T-helper 2 cell treated with Interferon-gamma antibody and Interleukin-4, amounts not matched to agents 100 ng/mL and 5 ng/mL, for 36 hours (primary cell): Measurements from ENCODE around the gene CENPM. TPM values are rescaled to one million over a fixed set of nuclear protein-coding genes. Genes with fewer than 3 reads are reported as not detected.

ENCODE experiments used
- intact Hi-C: fragments of 100-400 bp; cut with micrococcal nuclease; formaldehyde crosslinking; loops from one replicate; pipeline ENCODE4 v1.15.1; 2023
- total RNA-seq: library from RNA; stranded (reverse); gene quantifications from 2 replicates; pipeline ENCODE4 v1.2.3, GENCODE V29; 2022

The CENPM gene
- total RNA-seq, 1 donor from 2014 or later = 67.5 TPM

GRCh38 chr22:41966607-41967240, 19.8 kb upstream of the CENPM start:
- intact Hi-C loops = loop anchor here (1.0 to 2.0 kb wide), 2 partner anchors 104 to 471 kb away; partner anchors contain the start of gene NAGA

DNA sequence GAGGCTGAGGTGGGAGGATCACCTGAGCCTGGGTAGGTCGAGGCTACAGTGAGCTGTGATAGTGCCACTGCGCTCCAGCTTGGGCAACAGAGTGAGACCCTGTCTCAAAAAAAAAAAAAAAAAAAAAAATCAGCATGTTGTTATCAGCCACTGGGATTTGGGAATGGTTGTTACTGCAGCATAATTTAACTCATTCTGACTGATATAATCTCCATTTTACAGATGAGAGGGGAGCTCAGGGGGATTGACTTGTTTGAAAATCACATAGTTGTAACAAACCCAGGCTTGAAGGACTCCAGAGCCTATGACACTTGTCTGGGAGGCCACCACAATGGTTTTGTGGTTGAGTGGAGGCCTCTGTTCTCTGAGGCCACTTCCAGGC, 19.3 kb upstream of the CENPM start:
- intact Hi-C loops = loop anchor here (1.0 to 2.0 kb wide), 2 partner anchors 105 to 471 kb away; partner anchors contain the start of gene NAGA

- intact Hi-C loops = no loop called here
Measured at GRCh38 chr22:41964112-41964491, 17.1 kb upstream of the CENPM start.

DNA sequence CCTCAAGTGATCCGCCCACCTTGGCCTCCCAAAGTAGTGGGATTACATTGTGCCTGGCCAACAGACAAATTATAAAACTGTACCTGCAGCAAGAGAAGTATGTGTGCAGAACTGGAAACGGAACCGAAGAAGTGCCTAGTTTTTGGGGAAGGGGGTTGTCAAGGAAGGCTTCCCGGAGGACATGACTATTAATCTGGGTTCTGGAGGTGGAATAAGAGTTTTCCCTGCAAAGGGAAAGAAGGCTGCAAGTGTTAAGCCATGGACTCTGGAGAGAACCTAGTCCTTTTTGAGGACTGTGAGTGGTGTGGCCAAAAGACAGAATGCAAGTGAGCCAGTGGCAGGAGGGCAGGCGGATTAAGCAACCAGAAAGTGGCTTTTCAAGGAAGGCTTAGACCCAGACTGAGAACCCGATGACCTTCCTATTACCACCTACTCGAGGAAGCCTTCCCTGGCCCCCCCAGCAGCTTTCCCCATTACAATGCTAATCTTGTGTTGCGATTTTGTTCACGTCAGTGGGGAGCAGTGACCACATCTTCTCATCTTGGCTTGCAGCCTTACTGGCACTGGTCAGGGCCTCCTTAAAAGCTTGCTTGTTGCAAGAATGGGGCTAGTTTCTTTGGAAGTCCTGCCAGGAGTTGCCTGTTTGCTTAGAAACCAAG, 16.6 kb upstream of the CENPM start:
- intact Hi-C loops = no loop called here

- intact Hi-C loops = no loop called here
Measured at GRCh38 chr22:41957941-41958556, 11.1 kb upstream of the CENPM start.

DNA sequence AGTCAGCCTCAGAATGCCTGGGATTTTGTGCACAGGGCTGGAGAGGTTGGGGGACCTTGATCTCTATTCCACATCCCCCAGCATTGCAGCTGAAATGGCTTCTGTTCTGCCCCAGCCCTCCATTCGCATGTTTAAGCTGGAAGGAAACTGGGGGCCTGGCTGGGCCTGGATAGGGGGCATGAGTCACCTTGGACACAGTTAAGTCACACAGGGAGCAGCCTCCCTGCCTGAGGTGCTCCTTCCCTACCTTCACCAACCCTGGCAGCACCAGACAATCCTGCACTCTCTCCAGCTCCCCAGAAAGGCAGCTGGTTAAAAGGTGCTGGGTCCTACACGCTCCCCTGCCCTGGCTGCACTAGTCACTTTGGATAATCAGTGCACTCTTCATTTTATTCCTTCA, 5.8 kb upstream of the CENPM start:
- intact Hi-C loops = no loop called here

GRCh38 chr22:41951898-41952474, 5.0 kb upstream of the CENPM start, which contains the start of gene SMIM45:
Gene SMIM45 (plus strand): TSS chr22:41952150.
- intact Hi-C loops = no loop called here

DNA sequence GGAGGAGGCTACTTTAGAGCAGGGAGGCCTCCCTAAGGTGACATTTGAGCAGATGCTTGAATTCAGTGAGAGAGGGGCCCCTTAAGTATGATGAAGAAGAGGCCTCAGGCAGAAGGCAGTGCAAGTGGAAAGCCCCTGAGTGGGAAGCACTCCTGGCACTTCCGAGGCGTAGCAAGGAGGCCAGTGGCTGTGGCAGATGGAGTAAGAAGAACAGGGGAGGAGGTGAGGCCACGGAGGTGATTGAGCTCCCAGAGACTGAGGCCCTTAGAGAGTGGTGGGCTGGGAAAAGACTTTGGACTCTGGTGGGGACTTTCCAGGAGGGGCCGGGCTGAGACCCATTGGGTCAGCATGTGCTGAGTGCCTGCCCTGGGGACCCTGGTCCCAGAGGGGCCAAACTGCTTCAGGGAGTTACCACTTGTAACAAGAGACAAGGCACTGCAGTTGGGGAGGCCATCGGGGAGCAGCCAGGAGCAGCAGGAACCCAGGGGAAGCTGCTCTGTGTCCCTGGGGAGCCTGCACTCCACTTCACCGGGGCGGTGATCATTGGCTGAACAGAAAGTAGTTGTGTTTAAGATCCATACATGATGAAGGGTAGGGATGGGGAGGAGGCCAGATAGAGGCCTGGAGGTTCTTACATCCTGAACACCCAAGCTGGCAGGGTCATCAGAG, 2.5 kb upstream of the CENPM start:
- intact Hi-C loops = loop anchor here (10.0 kb wide), 1 partner anchor 485 kb away; the partner anchor contains the start of genes ACO2 and PHF5A

- intact Hi-C loops = loop anchor here (10.0 kb wide), 1 partner anchor 484 kb away; the partner anchor contains the start of genes ACO2 and PHF5A
Measured at GRCh38 chr22:41948928-41949296, 2.0 kb upstream of the CENPM start.

- intact Hi-C loops = loop anchor here (10.0 kb wide), 1 partner anchor 483 kb away; the partner anchor contains the start of genes ACO2 and PHF5A
Measured at GRCh38 chr22:41948142-41948541, 1.2 kb upstream of the CENPM start.

DNA sequence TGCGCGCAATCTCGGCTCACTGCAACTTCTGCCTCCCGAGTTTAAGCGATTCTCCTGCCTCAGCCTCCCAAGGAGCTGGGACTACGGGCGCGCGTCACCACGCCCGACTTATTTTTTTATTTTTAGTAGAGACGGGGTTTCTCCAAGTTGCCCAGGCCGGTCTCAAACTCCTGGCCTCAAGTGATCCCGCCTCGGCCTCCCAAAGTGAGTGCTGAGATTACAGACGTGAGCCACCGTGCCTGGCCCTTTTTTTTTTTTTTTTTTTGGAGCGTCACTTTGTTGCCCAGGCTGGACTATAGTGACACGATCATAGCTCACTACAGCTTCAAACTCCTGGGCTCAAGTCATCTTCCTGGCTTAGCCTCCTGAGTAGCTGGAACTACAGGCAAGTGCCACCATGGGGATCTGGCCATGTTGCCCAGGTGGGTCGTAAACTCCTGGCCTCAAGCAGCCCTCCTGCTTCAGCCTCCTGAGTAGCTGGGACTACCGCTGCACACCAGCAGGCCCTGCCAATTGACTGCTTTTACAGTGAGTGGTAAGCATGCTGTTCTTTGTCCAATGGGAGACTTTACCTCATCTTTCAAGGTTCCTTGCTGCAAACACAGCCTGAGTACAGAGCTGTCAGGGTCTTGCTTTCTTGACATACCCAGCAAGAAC, 600 bp upstream of the CENPM start:
- intact Hi-C loops = loop anchor here (2.0 to 10.0 kb wide), 2 partner anchors 123 to 483 kb away; partner anchors contain the start of genes ACO2, NAGA and PHF5A

- intact Hi-C loops = loop anchor here (10.0 kb wide), 1 partner anchor 479 kb away; the partner anchor contains the start of genes ACO2 and PHF5A
Measured at GRCh38 chr22:41943661-41944209, 3.2 kb downstream of the CENPM start.

DNA sequence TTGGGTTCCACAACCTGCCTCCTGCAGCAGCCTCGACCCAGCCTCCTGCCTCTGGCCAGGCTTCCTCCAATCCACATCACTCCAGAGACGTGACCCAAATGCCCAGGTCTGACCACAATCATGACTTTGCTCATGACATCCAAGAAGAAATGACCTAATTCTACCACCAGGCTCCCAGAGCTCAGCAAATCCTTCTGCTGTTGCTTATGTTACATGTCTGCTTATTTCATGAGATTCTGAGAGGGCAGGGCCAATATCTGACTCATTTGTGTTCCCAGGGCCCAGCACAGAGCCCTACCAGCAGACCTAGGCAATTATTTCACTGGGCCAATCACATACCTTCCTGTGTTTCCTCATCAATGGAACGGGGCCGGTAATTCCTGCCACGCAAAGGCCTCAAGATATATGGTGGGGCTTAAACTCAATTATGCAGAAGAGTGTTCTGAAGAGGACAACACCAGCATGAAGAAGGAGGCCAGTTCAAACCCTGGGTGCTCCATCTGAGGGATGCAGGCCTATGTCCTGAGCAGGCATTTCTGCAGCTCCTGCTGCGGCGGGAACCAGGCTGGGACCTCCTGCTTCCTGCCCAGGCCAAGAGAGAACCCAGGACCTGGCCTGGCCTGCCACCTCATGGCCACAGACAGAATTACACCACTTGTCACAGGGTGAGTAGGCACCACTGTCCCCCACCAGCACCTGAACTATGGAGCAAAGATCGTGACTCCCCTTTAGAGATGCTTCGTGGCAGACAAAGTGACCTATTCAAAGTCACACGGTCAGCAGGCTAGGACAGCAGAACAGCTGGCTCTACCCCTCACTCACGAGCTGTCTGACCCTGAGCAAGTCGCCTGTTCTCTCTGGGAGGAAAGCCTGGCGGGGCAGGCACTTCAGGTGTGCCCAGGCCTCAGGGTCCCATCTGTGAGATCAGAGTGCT, 5.9 kb downstream of the CENPM start:
- intact Hi-C loops = loop anchor here (1.0 to 10.0 kb wide), 10 partner anchors 15 to 476 kb away; partner anchors contain the start of genes ACO2, PHF5A, SNU13 and SREBF2

DNA sequence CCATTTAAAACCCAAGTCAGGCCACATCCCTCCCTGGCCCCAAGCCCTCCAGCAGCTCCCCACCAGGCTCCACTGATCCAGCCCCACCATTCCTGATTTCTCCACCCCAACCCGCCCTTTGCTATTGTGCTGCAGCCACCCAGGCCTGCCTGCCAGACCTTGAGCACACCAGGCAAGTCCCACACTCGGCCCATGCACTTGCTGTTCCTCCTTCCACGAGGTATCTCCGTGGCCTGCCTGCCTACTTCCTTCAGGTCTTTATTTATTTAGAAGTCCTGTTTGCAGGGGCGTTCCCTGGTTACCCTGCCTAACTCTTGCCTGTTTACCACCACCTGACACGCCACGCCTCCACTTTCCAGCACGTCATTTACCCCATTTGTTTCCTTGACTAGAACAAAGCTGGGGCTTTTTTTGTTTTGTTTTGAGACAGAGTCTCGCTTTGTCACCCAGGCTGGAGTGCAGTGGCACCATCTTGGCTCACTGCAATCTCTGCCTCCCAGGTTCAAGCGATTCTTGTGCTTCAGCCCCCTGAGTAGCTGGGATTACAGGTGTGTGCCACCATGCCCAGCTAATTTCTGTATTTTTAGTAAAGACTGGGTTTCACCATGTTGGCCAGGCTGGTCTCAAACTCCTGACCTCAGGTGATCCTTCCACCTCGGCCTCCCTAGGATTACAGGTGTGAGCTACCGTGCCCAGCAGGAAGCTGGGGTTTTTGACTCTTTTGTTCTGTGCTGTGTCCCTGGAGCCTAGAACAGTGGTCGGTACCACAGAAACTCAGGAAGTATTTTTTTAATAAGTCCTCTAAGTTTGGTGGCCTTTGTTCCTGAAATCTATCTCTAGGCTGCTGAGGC, 6.7 kb downstream of the CENPM start:
- intact Hi-C loops = loop anchor here (1.0 to 10.0 kb wide), 6 partner anchors 14 to 475 kb away; partner anchors contain the start of genes ACO2, PHF5A, SNU13 and SREBF2

GRCh38 chr22:41936894-41937169, 10.1 kb downstream of the CENPM start:
- intact Hi-C loops = no loop called here

- intact Hi-C loops = no loop called here
Measured at GRCh38 chr22:41935509-41935908, 11.4 kb downstream of the CENPM start.

- intact Hi-C loops = no loop called here
Measured at GRCh38 chr22:41935015-41935351, 12.0 kb downstream of the CENPM start.

- intact Hi-C loops = no loop called here
Measured at GRCh38 chr22:41934284-41935014, 12.5 kb downstream of the CENPM start.
